H1 (cell line): ENCODE measurements around the gene CAPG. TPM values are rescaled to one million over a fixed set of nuclear protein-coding genes. Genes with fewer than 3 reads are reported as not detected.

Experiments
- ASH2L ChIP-seq: fragments of 200-600, 300-600 bp; sonication (generic); IDR thresholded peaks from one replicate; pipeline ENCODE4 v1.7.1; 2017; ENCODE audit warnings: low read length
- FOSL1 ChIP-seq: IDR thresholded peaks from 2 replicates; pipeline ENCODE4 v1.6.1; 2011; ENCODE audit warnings: mild to moderate bottlenecking, low read depth, low read length, moderate library complexity; ENCODE audit not compliant: insufficient read depth
- GTF2F1 ChIP-seq: IDR thresholded peaks from 2 replicates; pipeline ENCODE4 v1.6.1; 2012; ENCODE audit warnings: low read depth, low read length, improper control_type of control experiment, borderline replicate concordance
- polyA plus RNA-seq, 7 experiments: library from polyadenylated mRNA; depleted of rRNA in 3 of 7; stranded (reverse) in 5 of 7; unstranded in 2 of 7; fragments of >200 nt in 5 of 7; fragments of 200-250 nt in 2 of 7; gene quantifications; 1 replicate in 5 of 7; 2 replicates in 1 of 7; 4 replicates in 1 of 7; pipeline versions ENCODE4 v1.2.1 to v1.2.3, GENCODE V29; 2011 to 2013; ENCODE audit warnings: missing spikeins in 2 of 7, mixed read lengths in 2 of 7
- total RNA-seq: library from RNA; stranded (reverse); fragmentation: NEBNext Ultra II Directional; extraction: Animal tissue kit (Norgen Biotek cat#: 25700); gene quantifications from 2 replicates; pipeline ENCODE4 v1.2.1, GENCODE V29; 2021

The CAPG gene
- total and polyA plus RNA-seq, 2 of the 8 experiments (the other 6 are each of a cell fraction or from before 2014, with no cell fraction given): 80.5 to 89.0 TPM

DNA sequence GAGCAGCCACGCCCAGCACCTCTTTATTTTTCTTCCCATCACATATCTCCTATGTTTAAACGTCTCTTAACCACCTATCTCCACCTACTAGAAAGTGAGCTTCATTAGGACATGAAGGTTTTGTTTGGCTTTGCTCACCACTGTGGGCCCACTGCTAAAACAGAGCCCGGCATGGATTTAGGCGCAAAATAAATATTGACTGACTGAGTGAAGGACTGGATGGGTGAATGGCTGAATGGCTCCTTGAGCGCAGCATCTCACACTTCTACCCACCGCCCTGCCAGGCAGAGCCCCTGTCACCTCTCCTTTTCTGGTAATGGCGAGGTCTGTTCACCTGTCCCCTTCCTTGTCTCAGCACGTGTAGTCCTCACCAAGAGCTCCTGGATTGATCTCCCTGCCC lies 10.1 kb downstream of the CAPG start (continued):
- TF ChIP-seq ASH2L (no peak), GTF2F1 (no peak), FOSL1 (no peak)
